ENCODE data around the gene TUBGCP3.

TUBGCP3 gene

GRCh38 chr13:112614835-112615234 is 26.9 kb upstream of the TUBGCP3 start:
- TF ChIP-seq CTCF (IDR thresholded peaks at IDR 0.05; ENCODE audit: insufficient read depth, low read length, poor library complexity, severe bottlenecking): no peak
- H3K36me3 ChIP-seq (ENCODE audit: control insufficient read depth, insufficient read depth, low read length): no peaks in the 10 kb centered on the region
- DNase-seq (ENCODE audit: extremely low read depth, insufficient read length): no peak
- H3K27me3 ChIP-seq (replicated peaks; ENCODE audit: control insufficient read depth, insufficient read depth, low read length): no peaks in the 10 kb centered on the region; the same call in 1 of the 2 replicates
- no peak overlapping the region for H3K4me3 ChIP-seq (replicated peaks; ENCODE audit: low read depth, low read length)

- no peak for TF ChIP-seq CTCF (IDR thresholded peaks at IDR 0.05; ENCODE audit: insufficient read depth, low read length, poor library complexity, severe bottlenecking)
- Histone ChIP-seq H3K27me3 (replicated peaks; ENCODE audit: control insufficient read depth, insufficient read depth, low read length) (no peaks in the 10 kb centered on the region), H3K4me3 (replicated peaks; ENCODE audit: low read depth, low read length) (no peak overlapping the region), H3K36me3 (ENCODE audit: control insufficient read depth, insufficient read depth, low read length) (no peaks in the 10 kb centered on the region)
- no peak for DNase-seq (ENCODE audit: extremely low read depth, insufficient read length)
Observed at GRCh38 chr13:112608212-112608611, 20.3 kb upstream of the TUBGCP3 start.

GRCh38 chr13:112606109-112607001 is 18.4 kb upstream of the TUBGCP3 start:
- peak; percentile 65 for TF ChIP-seq CTCF (IDR thresholded peaks at IDR 0.05; ENCODE audit: insufficient read depth, low read length, poor library complexity, severe bottlenecking)
- H3K4me3 ChIP-seq (replicated peaks; ENCODE audit: low read depth, low read length): peak overlapping the region; percentile 59
- H3K27me3 ChIP-seq (replicated peaks; ENCODE audit: control insufficient read depth, insufficient read depth, low read length): no peaks in the 10 kb centered on the region
- no peaks in the 10 kb centered on the region for H3K36me3 ChIP-seq (ENCODE audit: control insufficient read depth, insufficient read depth, low read length)
- peak; percentile 85 for DNase-seq (ENCODE audit: extremely low read depth, insufficient read length)

GRCh38 chr13:112605531-112605990 is 17.6 kb upstream of the TUBGCP3 start:
- no peak for TF ChIP-seq CTCF (IDR thresholded peaks at IDR 0.05; ENCODE audit: insufficient read depth, low read length, poor library complexity, severe bottlenecking)
- DNase-seq (ENCODE audit: extremely low read depth, insufficient read length): no peak
- Histone ChIP-seq H3K36me3 (ENCODE audit: control insufficient read depth, insufficient read depth, low read length) (no peaks in the 10 kb centered on the region), H3K27me3 (replicated peaks; ENCODE audit: control insufficient read depth, insufficient read depth, low read length) (no peaks in the 10 kb centered on the region), H3K4me3 (replicated peaks; ENCODE audit: low read depth, low read length) (peak overlapping the region; percentile 59; the same call in 1 of the 2 replicates)

GRCh38 chr13:112603641-112604225 is 15.8 kb upstream of the TUBGCP3 start:
- Histone ChIP-seq H3K4me3 (replicated peaks; ENCODE audit: low read depth, low read length) (no peak overlapping the region), H3K27me3 (replicated peaks; ENCODE audit: control insufficient read depth, insufficient read depth, low read length) (no peaks in the 10 kb centered on the region), H3K36me3 (ENCODE audit: control insufficient read depth, insufficient read depth, low read length) (no peaks in the 10 kb centered on the region)
- no peak for TF ChIP-seq CTCF (IDR thresholded peaks at IDR 0.05; ENCODE audit: insufficient read depth, low read length, poor library complexity, severe bottlenecking)
- no peak for DNase-seq (ENCODE audit: extremely low read depth, insufficient read length)

Data from GM06990 (cell line).